ENCODE results near the gene WDR54.

DNA sequence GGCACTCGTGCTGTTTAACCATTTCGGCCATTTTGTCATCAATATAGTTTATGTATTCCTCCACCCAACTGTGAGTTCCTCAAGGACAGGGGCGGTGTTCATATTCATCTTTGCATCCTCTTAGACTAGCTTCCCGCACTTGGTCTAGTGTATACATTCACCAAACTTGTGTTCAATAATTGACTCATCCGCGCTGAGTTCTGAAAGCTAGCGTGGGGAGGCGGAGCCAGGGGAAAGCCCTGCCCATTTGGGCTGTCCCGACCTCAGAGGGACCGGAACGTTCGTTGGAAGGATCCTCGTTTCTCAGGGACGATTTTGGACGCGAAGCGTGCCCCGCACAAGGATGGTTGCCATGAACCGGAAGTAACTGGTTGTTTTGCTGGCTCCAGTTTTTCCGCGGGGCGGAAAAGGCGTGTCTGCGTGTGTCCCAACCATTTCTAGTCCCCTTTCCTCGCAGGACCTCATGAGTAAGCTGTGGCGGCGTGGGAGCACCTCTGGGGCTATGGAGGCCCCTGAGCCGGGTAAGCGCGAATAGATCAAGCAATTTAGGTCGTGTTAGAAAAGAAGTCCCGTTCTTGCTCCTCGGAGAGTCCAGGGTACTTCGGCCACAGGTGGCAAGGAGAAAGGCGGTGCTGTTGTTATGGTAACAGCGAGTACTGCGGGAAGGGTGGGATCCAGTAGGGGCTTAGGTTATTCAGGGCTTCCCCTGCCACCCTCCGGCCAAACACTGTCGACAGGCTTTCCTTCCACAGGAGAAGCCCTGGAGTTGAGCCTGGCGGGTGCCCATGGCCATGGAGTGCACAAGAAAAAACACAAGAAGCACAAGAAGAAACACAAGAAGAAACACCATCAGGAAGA is 33.4 kb downstream of the WDR54 start, which contains the start of gene INO80B:
- TF ChIP-seq CTCF (IDR thresholded peaks at IDR 0.05; ENCODE audit: low read depth, low read length, poor library complexity, severe bottlenecking) (peak; percentile 13), EZH2phosphoT487 (IDR thresholded peaks at IDR 0.05; ENCODE audit: borderline replicate concordance, low read length) (no peak)
